Measurements from ENCODE around the gene ZBTB18. TPM values are rescaled to one million over a fixed set of nuclear protein-coding genes. Genes with fewer than 3 reads are reported as not detected.

ZBTB18 gene
- total RNA-seq, 1 donor from 2014 or later: 1,084 TPM

DNA sequence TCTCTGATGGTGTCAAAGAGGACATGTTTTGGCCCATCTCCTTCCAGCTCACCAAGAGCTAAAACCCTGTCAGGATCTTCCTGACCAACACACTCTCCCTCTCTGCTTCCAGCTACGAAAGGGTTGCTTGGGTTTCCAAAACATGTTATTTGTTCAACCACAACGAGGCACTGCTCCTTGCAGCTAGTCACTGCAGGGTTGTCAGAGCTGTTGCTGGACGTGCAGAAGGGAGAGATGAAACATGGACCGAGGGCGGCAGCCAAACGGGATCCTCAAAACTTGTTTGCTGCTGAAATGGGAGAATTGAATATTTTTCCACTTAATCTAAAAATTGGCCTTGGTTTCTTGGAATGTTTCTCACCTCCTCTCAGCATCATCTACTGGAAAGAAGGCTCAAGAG is 12.4 kb downstream of the ZBTB18 start:
- peak; percentile 34 for DNase-seq

DNA sequence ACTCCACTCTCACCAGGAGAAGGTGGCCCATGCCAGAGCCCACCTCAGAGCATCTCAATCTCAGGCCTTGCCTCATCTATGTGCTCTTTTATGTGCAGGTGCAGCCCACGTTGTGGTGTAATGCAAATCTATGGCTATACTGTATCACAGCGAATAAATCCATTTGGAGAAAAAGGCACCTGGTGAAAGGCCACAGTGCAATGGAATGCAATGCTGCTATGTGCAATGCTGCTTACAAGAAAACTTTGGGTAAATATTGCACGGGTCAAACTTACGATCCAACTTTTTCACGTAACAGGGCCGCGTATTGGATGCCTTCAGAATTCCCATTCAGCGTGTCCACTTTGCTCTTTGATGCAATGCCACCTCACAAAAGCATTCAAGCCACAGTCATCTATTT is 13.5 kb downstream of the ZBTB18 start:
- no peak for DNase-seq

DNA sequence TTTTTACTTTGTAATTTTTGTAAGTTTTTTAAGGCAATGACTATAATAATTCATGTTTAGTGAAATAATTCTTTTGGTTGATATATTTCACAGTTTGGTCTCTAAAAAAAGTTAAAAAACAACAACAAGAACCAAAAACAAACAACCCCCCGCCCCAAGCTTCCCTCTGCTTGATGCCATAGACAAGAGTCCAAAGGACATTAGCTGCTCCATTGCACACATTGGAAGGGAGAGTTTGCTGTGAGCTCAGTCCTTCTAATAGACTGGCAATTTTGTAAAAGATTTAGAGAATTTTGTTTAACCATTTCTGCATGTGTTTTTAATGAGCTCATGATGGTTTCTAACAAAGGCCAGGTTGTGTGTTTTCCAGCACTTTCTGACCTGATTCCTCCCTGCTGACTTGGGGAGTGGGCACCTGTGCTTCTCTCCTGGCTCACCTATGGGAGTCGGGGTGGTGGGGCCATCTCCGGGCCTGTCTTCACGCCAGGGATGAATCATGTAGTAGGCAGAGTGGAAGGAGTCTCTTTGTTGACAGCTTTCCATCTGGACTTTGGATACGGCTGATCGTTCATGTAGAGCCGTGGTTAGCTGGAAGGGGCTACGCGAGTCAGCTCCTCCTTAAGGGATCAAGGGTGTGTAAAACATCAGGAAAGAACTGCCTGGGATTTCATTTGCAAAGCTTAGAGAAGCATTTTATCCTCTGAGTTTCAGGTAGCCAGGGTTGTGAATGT is 14.1 kb downstream of the ZBTB18 start:
- no peak for DNase-seq

DNA sequence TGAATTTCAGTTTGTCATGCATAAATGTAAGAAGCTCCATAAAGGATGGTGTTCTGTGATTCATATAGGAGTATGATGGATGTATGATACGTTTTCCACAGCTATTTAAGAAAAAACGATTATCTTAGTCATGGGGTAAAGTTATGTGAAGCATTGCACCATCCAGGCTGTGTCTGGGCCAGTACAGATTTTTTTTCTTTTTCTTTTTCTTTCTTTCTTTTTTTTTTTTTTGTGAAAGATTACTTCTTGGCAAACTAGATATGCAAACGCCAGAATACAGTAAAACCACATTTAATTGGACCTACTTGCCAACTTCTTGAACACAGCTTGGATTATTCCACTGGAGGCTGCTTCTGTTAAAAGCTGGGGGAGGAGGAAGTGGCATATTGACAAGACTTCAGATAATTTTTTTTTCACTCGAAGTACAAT is 14.9 kb downstream of the ZBTB18 start:
- no peak for DNase-seq

DNA sequence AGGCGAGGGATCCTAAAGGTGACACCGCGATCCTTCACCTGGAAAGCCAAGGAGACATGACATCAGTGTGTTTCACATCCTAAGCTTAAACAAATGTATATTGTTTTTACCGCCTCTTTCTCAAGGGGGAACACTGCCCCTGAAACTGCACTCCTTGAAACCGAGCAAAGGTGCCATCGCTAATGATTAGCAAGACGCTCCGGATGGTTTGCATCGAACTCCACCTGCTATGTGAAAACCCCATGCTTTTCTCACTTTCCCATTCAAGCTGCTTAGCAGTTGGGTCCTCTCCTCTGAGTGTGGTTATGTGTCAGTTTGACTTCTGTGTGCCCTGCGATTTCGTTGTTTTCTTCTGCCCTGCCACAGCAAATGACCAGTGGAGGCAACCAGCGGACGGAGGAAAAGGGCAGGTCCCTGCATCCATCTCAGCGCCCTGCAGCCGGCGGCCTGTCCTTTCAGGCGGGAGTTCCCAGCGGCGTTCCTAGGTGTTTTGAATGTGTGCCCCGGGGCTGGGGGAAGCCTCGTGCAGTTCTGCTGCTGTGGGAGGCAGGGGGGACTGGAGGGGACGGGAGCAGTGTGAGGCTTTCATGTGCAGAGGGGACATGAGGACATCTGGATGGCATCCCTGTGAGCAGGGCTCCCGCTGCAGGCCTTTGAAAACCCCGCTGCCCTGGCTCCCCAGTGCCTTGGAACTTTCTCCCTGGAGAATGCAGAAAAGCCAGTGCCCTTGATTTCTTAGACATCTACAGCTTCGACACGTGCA is 16.1 kb downstream of the ZBTB18 start:
- DNase-seq: no peak

DNA sequence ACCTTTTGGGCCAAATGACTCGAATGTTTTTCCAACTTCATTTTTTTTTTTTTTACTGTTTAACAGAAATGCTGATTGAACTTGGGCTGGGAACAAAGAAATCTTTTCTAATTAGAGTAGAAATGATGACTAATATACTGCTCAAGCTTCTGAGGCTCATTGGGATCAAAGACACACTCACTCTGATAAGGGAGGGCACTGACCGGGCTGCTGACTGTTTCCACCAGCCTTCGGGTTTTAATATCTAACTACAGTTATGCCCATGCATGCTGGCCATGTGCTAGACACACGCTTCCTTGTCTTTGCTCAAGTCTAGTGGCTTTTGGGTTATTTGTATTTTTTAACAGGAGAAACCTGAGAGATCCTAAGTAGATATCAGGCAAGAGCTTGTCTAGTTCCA is 16.8 kb downstream of the ZBTB18 start:
- DNase-seq: no peak

DNA sequence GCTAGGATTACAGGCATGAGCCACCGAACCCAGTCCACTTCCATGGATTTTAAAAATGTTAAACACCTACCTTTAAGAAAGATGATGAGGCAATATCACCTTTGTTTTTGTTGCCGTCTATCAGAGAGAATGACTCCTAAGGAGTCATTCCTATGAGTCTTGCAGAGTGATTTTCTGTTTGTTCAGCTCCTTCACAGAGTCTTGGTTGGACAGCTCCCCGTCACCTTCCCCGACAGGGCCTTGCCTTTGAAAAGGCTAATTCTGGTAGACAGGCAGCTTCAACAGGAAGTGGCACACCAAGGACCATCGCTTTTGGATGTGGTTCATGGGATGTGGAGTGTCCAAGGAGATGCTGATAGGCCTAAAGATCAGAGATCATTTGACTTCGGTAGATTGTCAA is 17.5 kb downstream of the ZBTB18 start:
- no peak for DNase-seq

DNA sequence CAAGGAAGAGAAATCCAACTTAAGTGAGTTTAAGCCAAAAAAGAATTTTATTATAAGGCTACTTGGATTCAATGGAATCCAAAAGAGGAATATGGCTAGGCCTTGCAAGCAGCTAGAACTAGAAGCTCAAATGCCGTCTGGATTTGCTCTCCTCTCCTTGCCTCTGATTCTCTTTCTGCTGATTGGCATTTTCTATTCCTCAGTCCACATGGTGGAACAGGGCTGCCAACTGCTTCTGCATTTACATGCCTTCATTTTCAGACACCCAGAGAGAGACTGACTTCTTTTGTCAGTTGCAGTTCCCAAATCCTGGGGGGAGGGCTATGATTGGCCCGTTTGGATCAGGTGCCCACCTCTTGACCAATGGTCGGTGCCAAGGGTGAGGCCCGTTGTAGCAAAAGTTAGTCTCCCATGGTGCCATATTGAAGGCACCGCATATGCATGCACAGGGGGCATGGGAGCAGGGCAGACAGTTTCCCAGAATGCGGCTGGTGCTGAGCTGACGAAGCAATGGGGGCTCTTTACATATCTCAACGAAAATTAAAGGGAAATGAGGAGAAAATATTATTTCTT is 18.3 kb downstream of the ZBTB18 start:
- DNase-seq: no peak

DNA sequence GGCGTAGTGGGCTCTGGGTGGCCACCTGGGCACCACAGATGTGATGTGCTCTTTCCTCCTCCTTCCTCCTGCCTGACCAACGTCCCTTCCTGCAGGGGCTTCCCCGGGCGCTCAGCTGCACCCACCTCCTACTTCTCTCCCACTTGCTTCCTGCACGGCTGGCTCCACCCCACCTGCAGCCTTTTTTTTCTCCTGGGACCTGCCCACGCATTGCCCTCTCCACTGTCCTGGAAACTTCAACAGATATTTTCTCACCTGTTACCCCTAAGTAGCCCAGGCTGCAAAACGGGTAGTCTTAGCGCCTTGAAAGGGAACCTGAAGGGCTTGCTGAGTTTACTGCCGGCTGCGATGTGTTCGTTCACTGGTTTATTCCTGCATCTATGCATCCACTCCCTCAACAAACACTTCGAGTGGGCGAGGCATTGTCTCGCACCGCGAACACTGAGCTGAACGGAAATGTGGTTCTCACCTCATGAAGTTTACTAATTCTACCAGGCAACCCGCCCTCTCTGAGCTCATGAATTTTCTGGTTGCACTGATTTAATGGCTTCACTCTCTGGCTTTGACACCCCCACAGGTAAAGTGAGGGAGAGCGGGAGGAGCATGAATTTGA is 23.6 kb downstream of the ZBTB18 start:
- DNase-seq: no peak

DNA sequence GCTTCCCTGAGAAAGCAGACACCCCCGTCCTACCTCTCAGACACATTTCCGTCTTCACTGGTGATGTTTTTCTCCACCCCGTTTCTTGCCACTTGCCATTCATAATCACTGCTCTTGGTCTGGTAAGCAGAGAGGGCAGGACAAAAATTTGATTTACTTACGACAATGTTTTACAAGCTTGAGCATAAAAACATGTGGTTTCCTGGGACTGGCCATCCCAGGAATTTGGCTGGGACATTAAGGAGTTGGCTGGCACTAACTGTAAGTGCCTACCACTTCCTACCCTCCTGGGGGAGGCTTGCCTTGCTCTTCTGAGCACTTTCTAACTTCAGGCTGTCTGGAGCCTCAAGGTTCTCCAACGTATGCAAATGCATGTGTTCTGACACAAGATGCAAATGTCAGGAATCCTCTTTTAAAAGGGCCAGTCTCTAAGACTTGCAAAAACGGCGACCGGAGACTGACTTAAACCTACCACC is 24.2 kb downstream of the ZBTB18 start:
- DNase-seq: no peak

DNA sequence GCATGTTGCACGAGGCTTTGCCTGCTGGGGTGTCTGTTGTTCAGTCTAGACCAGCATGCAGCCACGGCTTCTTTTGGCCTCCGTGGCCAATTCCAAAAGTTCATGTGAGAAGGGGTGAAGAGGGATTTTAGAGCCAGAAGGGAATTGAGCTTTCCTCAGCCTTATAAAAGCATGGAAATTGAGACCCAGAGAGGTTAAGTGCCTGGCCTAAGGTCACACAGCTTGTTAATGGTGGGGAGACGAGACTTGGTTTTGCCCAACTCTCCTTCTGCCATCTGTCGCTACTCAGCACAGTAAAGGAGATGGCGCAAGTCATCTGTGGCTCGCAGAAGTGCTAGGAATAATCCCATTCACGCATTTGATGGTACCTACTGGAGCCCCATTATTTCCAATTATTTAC is 25.7 kb downstream of the ZBTB18 start:
- DNase-seq: no peak

DNA sequence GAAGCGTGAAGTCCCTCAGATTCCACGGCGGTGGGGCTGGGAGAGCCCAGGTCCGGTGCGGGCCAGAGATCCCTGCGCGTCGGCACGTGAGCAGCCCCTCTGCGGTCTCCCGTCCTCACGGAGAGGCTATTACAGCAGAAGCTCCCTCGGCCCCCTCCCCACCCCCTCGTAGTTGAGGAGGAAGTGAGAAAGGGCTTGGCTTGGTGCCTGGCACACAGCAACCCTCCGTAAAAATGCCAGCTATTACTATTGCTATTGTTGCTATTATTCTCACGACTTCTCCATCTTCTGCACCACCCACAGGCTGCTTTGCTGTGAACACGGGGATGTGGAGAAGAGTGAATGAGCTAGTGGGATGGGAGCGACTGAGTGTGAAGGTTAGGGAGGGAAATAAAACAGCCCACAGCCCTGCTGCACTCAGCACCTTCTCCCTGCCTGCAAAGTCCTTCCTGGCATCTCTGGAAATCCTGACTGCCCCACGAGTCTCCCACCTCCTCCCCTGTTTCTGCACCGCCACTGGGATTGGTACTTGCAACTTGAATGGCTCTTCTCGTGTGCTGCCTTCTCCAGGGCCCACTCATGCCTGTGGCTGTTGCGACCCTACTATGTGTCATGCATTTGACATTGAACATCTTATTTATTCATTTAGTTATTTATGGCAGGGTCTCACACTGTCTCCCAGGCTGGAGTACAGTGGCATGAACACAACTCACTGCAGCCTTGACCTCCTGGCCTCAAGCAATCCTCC is 26.6 kb downstream of the ZBTB18 start:
- peak; percentile 19 for DNase-seq

DNA sequence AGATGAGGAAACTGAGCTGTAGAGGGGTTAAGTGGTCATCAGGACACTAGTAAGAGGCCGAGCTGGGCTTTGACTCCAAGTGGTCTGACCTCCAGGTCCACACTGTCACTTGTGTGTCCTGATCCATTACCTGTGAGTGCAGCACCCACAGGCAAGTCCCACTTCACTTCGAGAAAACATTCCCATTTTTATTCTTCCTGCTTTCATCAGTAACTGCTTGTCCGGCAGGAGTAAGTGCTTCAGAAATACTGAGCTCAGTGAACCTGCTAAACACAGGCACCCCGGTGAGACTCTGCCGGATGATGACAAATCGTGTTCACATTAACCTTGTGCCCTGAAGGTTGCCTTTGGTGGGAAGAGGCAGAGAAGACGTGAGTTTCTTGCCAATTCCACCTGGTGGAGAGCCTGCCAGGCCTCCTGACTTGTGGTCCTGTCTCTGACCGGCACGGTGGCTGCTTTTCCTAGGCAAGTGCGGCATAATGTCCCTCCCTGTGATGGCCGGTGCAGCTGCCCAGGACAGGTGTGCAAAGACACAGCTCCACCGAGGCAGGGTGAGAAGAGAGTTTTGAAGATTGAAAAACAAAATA is 29.4 kb downstream of the ZBTB18 start:
- no peak for DNase-seq

DNA sequence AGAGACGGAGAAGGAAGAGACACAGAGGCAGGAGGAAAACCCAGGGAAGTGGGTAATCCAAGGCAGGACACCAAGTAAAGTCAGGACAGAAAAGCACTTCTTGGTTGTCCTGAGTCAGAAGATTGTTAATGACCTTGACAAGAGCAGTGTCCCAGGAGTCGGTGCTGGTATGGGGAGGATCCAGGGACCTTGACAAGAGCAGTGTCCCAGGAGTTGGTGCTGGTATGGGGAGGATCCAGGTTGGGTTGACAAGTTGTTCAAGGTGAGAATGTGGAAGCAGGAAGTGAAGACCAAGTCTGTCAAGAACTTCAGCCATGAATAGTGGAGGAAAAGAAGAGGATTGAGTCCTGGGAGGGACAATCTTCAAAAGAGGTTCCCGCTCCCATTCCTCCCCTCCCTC is 31.9 kb downstream of the ZBTB18 start:
- DNase-seq: no peak

DNA sequence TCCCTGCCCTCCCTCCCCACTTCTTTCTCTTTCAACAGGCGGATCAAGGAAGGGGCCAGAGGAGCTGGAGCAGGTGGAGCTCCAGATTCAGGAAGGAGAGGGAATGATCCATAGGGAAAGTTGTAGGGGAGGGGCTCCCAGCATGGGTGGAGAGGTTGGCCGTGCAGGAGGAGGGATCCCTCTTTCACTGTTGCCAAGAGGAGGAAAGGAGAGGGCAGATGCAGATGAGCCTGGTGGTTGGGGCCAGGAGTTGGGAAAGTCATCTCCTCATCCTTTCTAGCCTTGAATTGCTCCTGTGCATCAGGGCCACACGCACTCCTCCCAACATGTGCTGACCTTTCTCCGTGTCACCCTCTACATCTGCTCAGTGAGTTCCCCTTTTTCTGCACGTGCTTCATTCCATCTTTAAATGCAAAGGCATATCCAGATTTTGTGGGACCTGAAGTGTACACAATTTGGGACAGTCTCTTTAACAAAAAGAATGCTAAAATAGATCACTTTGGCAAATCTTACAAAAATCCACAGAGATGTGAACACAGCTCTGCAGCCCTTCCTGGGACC is 32.4 kb downstream of the ZBTB18 start:
- no peak for DNase-seq

DNA sequence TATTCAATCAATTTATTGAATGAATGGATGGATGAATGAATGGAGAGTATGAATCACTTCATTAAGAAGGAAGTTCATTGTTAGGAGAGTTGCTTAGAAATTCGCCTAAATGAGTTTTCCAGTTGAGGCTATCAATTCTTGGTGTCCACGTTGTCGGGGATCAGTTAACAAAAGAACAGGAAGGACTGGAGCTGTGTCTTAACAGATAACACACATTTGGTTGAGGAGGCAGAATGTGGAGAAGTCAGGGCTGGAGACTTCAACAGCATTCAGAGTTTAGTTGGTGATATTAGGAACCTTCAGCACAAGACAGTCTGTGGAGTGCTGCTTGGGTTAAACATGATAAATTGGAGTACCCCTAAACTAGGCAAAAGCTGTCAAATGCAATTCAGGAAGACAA is 33.7 kb downstream of the ZBTB18 start:
- DNase-seq: no peak

DNA sequence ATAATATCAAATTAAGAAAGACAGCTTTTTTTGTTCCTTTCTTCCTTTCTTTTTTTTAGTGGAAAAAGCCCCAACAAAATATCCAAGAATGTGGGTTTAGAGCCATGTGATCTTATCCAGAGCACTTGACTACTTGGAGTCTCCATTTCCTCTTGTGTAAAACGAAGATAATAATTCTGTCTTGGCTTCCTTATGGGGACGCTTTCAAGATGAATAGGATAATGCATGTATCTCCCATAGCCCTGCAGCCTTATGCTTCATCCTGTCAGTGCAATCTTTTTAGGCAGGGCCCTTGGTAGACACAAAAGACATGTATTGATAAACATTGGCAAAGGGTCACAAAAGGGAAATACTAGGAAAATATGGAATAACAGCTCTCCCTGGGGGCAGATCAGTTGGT is 34.8 kb downstream of the ZBTB18 start:
- no peak for DNase-seq

DNA sequence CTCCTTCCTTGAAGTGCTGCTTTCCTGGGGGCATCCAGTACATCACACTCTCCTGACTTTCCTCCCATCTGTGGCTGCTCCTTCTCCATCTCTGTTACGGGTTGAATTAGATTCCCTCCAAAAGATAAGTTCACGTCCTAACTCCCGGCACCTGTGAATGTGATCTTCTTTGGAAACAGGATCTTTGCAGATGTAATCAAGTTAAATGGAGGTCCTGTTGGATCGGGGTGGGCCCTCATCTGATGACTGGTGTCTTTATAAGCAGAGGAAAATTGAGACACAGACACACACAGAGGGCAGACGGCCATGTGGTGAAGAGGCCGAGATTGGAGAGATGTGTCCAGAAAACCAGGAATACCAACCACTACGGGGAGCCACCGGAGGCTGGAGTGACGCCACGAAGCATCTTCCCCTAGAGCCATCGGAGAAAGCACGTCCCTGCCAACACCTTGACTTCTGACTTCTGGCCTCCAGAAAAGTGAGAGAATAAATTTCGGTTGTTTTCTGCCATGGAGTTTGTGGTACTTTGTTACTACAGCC is 36.0 kb downstream of the ZBTB18 start:
- no peak for DNase-seq

DNA sequence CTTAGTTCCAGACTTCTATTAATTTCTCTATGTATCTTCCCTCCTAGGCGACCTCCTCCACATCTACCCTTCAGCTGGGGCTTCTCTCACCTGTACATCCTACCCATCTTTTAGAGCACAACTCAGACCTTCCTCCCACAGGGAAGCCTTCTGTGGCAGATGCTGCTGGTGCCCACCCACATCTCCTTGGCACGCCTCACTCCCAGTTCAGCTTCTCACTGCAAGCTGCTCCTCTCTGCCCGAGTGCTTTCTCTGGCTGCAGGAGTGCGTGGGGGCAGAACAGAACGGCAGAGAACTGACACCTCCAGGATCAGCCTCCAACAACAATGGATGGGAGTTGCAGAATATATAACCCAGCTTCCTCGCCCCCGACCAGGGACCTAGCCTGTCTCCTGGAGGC is 36.5 kb downstream of the ZBTB18 start:
- DNase-seq: peak; percentile 74

DNA sequence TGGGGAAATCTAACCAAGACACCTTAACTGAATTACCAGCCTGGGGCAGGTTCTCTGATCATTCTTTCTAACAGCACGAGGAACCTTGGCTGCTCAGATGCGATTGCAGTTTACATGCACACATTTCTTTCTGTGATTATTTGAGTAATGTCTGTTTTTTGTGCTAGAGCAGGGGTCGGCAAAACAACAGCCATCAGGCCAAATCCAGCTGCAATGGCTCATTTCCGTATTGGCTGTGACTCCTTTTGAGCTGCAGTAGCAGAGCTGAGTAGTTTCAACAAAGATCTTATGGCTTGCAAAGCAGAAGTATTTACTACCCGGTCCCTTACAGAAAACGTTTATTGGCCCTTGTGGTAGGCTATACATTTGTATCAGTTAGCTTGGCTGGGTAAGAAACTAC is 37.1 kb downstream of the ZBTB18 start:
- no peak for DNase-seq

DNA sequence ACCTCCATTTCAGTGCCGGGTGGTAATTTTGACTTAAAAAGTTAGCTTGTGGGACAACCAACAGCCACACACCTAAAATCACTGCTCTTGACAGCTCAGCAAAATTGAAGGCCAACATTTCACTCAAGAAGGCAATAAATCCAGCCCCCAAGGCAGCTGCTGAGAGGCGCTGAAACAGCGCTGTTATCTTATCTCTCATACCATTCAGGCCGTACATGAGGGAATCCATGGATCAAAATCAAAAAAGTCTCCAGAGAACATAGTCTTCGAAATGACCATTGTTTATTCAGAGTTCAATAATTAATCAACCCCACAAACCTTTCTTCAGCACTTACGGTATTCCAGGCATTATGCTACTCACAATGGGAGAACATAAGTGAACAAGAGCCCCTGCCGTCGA is 38.5 kb downstream of the ZBTB18 start:
- no peak for DNase-seq

Measured in occipital lobe (tissue), 2 donors.